ENCODE measurements around the gene CSF2.
"Not testable (repeated sequence)": the region's sequence is repeated elsewhere in the genome, so short reads cannot be mapped to it uniquely, and the experiment has no call there.

CSF2 gene

DNA sequence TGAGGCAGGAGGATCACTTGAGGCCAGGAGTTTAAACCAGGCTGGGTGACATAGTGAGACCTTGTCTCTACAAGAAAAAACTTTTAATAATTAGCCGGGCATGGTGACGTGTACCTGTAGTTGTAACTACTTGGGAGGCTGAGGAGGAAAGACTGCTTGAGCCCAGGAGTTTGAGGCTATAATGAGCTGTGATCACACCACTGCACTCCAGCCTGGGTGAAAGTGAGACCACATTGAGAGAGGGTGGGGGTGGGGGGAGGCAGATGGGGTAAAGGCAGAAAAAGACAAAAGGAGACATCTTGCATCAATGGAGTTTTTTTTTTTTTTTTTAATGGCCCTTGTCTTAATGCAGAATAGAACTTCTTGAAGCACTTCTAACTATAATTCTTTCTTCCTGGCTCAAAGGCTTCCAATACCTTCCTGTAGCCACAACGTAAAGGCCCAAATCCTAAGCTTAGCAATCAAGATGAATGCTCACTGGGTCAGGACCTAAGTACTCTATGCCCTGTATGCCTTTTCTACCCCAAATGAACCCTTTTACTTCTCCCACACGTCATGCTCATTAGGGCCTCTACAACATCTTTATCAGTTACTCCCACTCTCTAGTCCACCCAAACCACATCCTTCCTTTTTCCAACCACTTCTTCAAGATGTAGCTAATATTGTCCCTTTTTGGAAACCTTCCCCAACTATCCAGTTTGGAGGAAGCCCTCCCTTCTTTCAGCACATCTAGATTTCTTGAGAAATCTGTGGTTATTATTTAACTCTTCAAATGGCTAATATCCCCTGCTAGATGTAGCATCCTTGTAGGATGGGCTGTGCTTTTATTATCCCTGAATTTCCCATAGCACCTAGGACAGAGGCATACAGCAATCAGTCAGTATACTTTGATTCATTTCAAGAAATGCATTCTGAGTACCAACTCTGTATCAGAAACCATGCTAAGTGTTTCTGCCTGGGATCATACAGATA lies 40.8 kb downstream of the CSF2 start:
- DNase-seq, result no peak

DNA sequence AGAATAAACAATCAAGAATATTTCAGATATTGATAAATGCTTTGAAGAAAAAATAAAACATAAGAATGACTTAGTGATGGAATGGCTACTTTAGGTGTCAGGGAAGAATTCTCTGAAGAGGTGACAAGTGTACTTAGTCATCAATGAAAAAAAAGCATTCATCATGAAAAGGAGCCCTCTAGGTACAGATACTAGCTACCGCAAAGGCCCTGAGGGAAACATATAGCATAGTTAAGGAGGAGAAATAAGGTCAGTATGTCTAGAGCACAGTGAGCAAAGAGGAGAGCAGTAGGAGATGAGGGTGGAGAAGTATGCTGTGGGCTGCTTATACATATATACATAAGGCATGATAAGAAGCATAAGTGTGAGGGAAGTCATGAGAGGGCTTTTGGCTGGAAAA lies 41.8 kb downstream of the CSF2 start:
- no peak for DNase-seq

DNA sequence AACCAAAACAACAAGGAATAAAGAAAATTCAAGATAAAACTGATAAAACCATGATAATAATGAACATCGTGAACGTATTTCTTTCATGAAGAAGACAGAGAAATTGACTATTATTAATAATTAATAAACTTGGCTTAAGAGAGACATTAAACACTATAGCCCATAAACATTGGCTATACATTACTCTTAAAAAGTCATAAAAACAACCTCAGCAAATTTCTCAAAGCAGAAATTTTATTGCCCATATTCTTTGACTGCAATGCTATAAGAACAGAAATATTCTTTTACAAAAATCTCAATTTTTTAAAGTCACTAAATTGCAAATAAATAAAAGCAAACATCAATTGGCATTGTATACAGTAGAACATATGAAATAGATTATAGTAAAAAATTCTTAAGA lies 42.5 kb downstream of the CSF2 start:
- no peak for DNase-seq

DNA sequence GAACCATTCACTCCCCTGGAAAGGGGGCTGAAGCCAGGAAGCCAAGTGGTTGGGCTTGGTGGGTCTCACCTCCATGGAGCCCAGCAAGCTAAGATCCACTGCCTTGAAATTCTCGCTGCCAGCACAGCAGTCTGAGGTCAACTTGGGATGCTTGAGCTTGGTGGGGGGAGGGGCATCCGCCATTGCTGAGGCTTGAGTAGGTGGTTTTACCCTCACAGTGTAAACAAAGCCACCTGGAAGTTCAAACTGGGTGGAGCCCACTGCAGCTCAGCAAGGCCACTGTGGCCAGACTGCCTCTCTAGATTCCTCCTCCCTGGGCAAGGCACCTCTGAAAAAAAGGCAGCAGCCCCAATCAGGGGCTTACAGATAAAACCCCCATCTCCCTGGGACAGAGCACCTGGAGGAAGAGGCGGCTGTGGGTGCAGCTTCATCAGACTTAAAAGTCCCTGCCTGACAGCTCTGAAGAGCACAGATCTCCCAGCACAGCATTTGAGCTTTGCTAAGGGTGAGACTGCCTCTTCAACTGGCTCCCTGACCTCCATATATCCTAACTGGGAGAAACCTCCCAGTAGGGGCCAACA lies 43.4 kb downstream of the CSF2 start:
- DNase-seq, result not testable (repeated sequence)

DNA sequence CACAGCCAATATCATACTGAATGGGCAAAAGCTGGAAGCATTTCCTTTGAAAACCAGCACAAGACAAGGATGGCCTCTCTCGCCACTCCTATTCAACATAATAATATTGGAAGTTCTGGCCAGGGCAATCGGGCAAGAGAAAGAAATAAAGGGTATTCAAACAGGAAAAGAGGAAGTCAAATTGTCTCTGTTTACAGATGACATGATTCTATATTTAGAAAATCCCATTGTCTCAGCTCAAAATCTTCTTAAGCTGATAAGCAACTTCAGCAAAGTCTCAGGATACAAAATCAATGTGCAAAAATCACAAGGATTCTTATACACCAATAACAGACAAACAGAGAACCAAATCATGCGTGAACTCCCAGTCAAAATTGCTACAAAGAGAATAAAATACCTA lies 47.1 kb downstream of the CSF2 start:
- not testable (repeated sequence) for DNase-seq

DNA sequence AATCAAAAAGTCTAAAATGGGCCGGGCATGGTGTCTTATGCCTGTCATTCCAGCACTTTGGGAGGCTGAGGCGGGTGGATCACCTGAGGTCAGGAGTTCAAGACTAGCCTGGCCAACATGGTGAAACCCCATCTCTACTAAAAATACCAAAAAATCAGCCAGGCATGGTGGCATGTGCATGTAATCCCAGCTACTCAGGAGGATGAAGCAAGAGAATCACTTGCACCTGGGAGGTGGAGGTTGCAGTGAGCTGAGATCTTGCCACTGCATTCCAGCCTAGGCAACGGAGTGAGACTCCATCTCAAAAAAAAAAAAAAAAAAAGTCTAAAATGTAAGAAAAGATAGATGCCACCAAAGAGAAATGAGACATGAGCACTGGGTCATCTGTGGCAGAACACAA lies 49.4 kb downstream of the CSF2 start:
- DNase-seq, result not testable (repeated sequence)

DNA sequence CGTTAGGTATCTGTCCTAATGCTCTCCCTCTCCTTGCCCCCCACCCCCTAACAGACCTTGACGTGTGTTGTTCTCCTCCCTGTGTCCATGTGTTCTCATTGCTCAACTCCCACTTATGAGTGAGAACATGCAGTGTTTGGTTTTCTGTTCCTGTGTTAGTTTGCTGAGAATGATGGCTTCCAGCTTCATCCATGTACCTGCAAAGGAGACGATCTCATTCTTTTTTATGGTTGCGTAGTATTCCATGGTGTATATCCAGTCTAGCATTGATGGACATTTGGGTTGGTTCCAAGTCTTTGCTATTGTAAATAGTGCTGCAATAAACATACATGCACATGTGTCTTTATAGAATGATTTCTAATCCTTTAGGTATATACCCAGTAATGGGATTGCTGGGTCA lies 50.0 kb downstream of the CSF2 start:
- not testable (repeated sequence) for DNase-seq

All from NCI-H2029 (cell line).